GM12878 (cell line): ENCODE results near the gene PREX1. TPM values are rescaled to one million over a fixed set of nuclear protein-coding genes. Genes with fewer than 3 reads are reported as not detected.
A peak's percentile ranks its signal among the peaks of the same experiment; 100 is the strongest.

Source experiments
- ATF2 ChIP-seq: IDR thresholded peaks from 2 replicates; pipeline ENCODE4 v1.6.1; 2012; ENCODE audit warnings: low read length, inconsistent platforms
- BCL3 ChIP-seq: IDR thresholded peaks from 2 replicates; pipeline ENCODE4 v1.6.1; 2011; ENCODE audit warnings: borderline replicate concordance, low read depth, mild to moderate bottlenecking, moderate library complexity, low read length; ENCODE audit not compliant: insufficient read depth, poor library complexity, severe bottlenecking
- BMI1 ChIP-seq: fragments of 450-650 bp; IDR thresholded peaks from 2 replicates; pipeline ENCODE4 v1.6.1; 2016; ENCODE audit warnings: mild to moderate bottlenecking, moderate library complexity, borderline replicate concordance
- CEBPB ChIP-seq, 2 experiments: fragments of 150-350 bp in 1 of 2; IDR thresholded peaks; 2 replicates each; pipeline ENCODE4 v1.6.1; 2012 to 2014; ENCODE audit warnings: low read depth in 2 of 2, low read length in 2 of 2, borderline replicate concordance in 1 of 2, inconsistent platforms in 1 of 2
- CHD1 ChIP-seq: IDR thresholded peaks from 2 replicates; pipeline ENCODE4 v1.6.1; 2012; ENCODE audit warnings: low read depth, low read length, improper control_type of control experiment
- CHD4 ChIP-seq: fragments of 200-600 bp; sonication (generic); IDR thresholded peaks from 2 replicates; pipeline ENCODE4 v1.6.1; 2016; ENCODE audit warnings: mild to moderate bottlenecking
- CREM ChIP-seq: IDR thresholded peaks from 2 replicates; pipeline ENCODE4 v1.6.1; 2014; ENCODE audit warnings: antibody characterized with exemption, low read depth
- EGR1 ChIP-seq, 2 experiments: IDR thresholded peaks; 1 replicate in 1 of 2; 2 replicates in 1 of 2; pipeline ENCODE4 v1.6.1; 2011 to 2012; ENCODE audit warnings: low read depth in 2 of 2, low read length in 2 of 2, borderline replicate concordance in 1 of 2, mild to moderate bottlenecking in 1 of 2, moderate library complexity in 1 of 2
- EP300 ChIP-seq, 2 experiments: fragments of 150-350 bp in 1 of 2; IDR thresholded peaks; 2 replicates each; pipeline ENCODE4 v1.6.1; 2011 to 2012; ENCODE audit warnings: low read depth in 2 of 2, low read length in 2 of 2, borderline replicate concordance in 1 of 2, improper control_type of control experiment in 1 of 2, inconsistent platforms in 1 of 2; ENCODE audit not compliant: control insufficient read depth in 1 of 2
- FOXK2 ChIP-seq: fragments of 450-650 bp; IDR thresholded peaks from 2 replicates; pipeline ENCODE4 v1.6.1; 2017; ENCODE audit warnings: mild to moderate bottlenecking, moderate library complexity
- GATAD2B ChIP-seq: fragments of 450-650 bp; conservative IDR thresholded peaks from 2 replicates; pipeline ENCODE4 v1.6.1; 2017; ENCODE audit warnings: low read depth, mild to moderate bottlenecking, moderate library complexity
- HCFC1 ChIP-seq: fragments of 150-350 bp; IDR thresholded peaks from 2 replicates; pipeline ENCODE4 v1.6.1; 2014; ENCODE audit warnings: low read length
- IKZF2 ChIP-seq, 2 experiments: fragments of 450-650 bp; IDR thresholded peaks; 2 replicates each; pipeline ENCODE4 v1.6.1; 2017; ENCODE audit warnings: mild to moderate bottlenecking in 2 of 2, moderate library complexity in 2 of 2
- KAT2A ChIP-seq: conservative IDR thresholded peaks from 2 replicates; pipeline ENCODE4 v1.6.1; 2011; ENCODE audit warnings: low read depth, low read length; ENCODE audit not compliant: control insufficient read depth
- MYC ChIP-seq: IDR thresholded peaks from 2 replicates; pipeline ENCODE4 v1.6.1; 2011; ENCODE audit warnings: mild to moderate bottlenecking, low read length, moderate library complexity, inconsistent platforms; ENCODE audit not compliant: insufficient read depth, insufficient replicate concordance, insufficient read length, severe bottlenecking
- NFIC ChIP-seq: IDR thresholded peaks from 2 replicates; pipeline ENCODE4 v1.6.1; 2012; ENCODE audit warnings: low read depth, mild to moderate bottlenecking, inconsistent platforms, low read length, moderate library complexity
- NR2C2 ChIP-seq: IDR thresholded peaks from 2 replicates; pipeline ENCODE4 v1.6.1; 2011; ENCODE audit warnings: borderline replicate concordance, low read depth; ENCODE audit not compliant: control insufficient read depth, insufficient read length
- PAX8 ChIP-seq: fragments of 450-650 bp; IDR thresholded peaks from 2 replicates; pipeline ENCODE4 v1.6.1; 2017; ENCODE audit warnings: mild to moderate bottlenecking, moderate library complexity
- POLR2AphosphoS5 ChIP-seq: IDR thresholded peaks from 2 replicates; pipeline ENCODE4 v1.6.1; 2011; ENCODE audit warnings: mild to moderate bottlenecking, low read length, inconsistent platforms
- RB1 ChIP-seq: fragments of 450-650 bp; formaldehyde crosslinking; IDR thresholded peaks from 2 replicates; pipeline ENCODE4 v1.6.1; 2017; ENCODE audit warnings: mild to moderate bottlenecking, borderline replicate concordance
- RELA ChIP-seq: fragments of 450-650 bp; IDR thresholded peaks from 2 replicates; pipeline ENCODE4 v1.8.0; 2014; ENCODE audit warnings: borderline replicate concordance; ENCODE audit not compliant: partially characterized antibody
- RUNX3 ChIP-seq: IDR thresholded peaks from 2 replicates; pipeline ENCODE4 v1.6.1; 2012; ENCODE audit warnings: low read length, inconsistent platforms
- SMAD5 ChIP-seq: IDR thresholded peaks from 2 replicates; pipeline ENCODE4 v1.6.1; 2016; ENCODE audit warnings: antibody characterized with exemption, low read depth
- SMC3 ChIP-seq: IDR thresholded peaks from 2 replicates; pipeline ENCODE4 v1.6.1; 2011; ENCODE audit warnings: low read length, improper control_type of control experiment, borderline replicate concordance
- YBX1 ChIP-seq: fragments of 450-650 bp; IDR thresholded peaks from 2 replicates; pipeline ENCODE4 v1.6.1; 2016; ENCODE audit warnings: antibody characterized with exemption
- ZNF207 ChIP-seq: fragments of 450-650 bp; IDR thresholded peaks from 2 replicates; pipeline ENCODE4 v1.6.1; 2014; ENCODE audit warnings: antibody characterized with exemption, mild to moderate bottlenecking, borderline replicate concordance
- ZNF384 ChIP-seq: IDR thresholded peaks from 2 replicates; pipeline ENCODE4 v1.6.1; 2012; ENCODE audit warnings: low read depth, mild to moderate bottlenecking, low read length, improper control_type of control experiment, borderline replicate concordance
- ZNF622 ChIP-seq: fragments of 450-650 bp; IDR thresholded peaks from 2 replicates; pipeline ENCODE4 v1.6.1; 2017; ENCODE audit warnings: mild to moderate bottlenecking, inconsistent platforms
- polyA plus RNA-seq, 11 experiments: library from polyadenylated mRNA; depleted of rRNA in 4 of 11; unstranded in 6 of 11; stranded (reverse) in 5 of 11; fragments of >200 nt; fragmentation: Nextera tagmentation in 4 of 11; fragmentation: Illumina TruSeq in 1 of 11; extraction: Ambion mirVana in 4 of 11; extraction: Trizol in 1 of 11; gene quantifications; 1 replicate in 1 of 11; 2 replicates in 10 of 11; pipeline versions ENCODE4 v1.2.1 to v1.2.3, GENCODE V29; 2011 to 2016; ENCODE audit warnings: inconsistent platforms in 2 of 11, missing spikeins in 2 of 11, low read depth in 1 of 11
- total RNA-seq, 4 experiments: library from RNA; depleted of rRNA in 3 of 4; stranded (reverse); fragments of >200 nt in 3 of 4; fragmentation: Illumina TruSeq in 1 of 4; extraction: Trizol in 1 of 4; gene quantifications; 2 replicates each; pipeline versions ENCODE4 v1.2.1 to v1.2.3, GENCODE V29; 2013 to 2021
- TF ChIP-seq, protein P1 (sequence below): IDR thresholded peaks from 2 replicates; pipeline ENCODE4 v1.6.1; 2011; ENCODE audit warnings: low read depth, mild to moderate bottlenecking, low read length, moderate library complexity, borderline replicate concordance; ENCODE audit errors: extremely low read depth

PREX1 gene
- total and polyA plus RNA-seq, 10 of the 15 experiments (the other 5 are each of a cell fraction or from before 2014, with no cell fraction given), result 2.6 to 114 (median 38.9) TPM

DNA sequence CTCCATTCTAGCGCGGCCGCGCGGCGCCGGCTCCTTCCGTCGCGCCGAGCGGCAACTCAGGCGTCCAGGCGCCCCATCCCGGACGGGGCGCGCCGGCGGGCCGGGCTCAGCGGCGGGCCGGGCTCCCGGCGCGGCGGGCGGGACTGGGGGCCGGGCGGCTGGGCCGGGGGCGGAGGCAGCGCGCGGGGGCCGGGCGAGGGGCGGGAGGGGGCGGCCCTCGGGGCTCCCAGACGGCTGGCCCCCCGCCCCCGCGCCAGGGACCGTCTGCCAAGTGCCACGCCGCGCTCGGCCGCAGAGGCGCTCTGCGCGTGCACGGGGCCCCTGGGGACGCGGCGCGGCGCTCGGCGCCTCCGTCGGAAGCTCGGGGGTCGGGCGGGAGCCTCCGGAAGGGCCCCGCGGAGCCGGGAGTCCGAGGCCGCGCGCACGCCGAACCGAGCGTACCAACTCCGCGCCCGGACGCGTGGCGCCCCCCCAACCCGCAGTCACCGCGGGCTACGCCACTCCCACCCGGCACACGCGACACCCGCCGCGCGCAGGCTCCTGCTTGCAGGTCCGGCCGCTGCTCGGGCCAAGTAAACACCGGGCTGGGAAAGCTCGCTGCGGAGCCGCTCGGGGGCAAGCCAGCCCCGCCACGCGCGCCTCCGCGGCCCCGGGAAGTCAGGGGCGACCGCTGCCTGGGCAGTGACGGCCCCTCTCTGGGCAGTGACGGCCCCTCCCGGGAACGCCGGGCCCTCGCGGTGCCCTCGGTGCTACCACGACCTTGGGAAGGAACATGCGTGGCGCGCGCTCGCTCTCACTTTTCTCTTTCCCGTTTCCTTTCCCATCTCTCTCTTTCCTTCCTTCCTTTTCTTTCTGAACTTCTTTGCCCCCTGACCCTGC lies at the start of gene PREX1 (continued):
- TF ChIP-seq EGR1 (IDR thresholded peaks at IDR 0.05; ENCODE audit: borderline replicate concordance in 1 of 2, low read depth in 2 of 2, low read length in 2 of 2) (peak in 1 of 2 experiments; percentile 91; a peak in 2 of 3 replicates), HCFC1 (no peak), EP300 (IDR thresholded peaks at IDR 0.05; ENCODE audit: borderline replicate concordance in 1 of 2, control insufficient read depth in 1 of 2, low read depth in 2 of 2, low read length in 2 of 2) (no peak), CHD4 (no peak), PAX8 (no peak), BMI1 (no peak), CHD1 (no peak), NR2C2 (no peak), ZNF622 (no peak), CREM (no peak), BCL3 (no peak), NFIC (no peak), SMC3 (no peak; the same call in 1 of the 2 replicates), MYC (no peak), YBX1 (no peak), FOXK2 (no peak), SMAD5 (no peak), ZNF207 (peak; percentile 93), RUNX3 (peak; percentile 54; the same call in 1 of the 2 replicates), RELA (peak; percentile 68), ATF2 (no peak), KAT2A (no peak), ZNF384 (no peak), POLR2AphosphoS5 (peak; percentile 57; the same call in 1 of the 2 replicates), IKZF2 (IDR thresholded peaks at IDR 0.05) (no peak), GATAD2B (peak; percentile 99), RB1 (peak; percentile 95), CEBPB (IDR thresholded peaks at IDR 0.05; ENCODE audit: borderline replicate concordance in 1 of 2, low read depth in 2 of 2, low read length in 2 of 2) (no peak)
- TF ChIP-seq, protein P1, sequence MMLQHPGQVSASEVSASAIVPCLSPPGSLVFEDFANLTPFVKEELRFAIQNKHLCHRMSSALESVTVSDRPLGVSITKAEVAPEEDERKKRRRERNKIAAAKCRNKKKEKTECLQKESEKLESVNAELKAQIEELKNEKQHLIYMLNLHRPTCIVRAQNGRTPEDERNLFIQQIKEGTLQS, result no peak
